GM18907 (cell line): ENCODE results near the gene FCGR1A.

Source experiments
- ATAC-seq: cut with Tn5 transposase; IDR thresholded peaks from one replicate; pipeline ENCODE4 v1.9.1; 2021; ENCODE audit warnings: mild to moderate bottlenecking, moderate library complexity; ENCODE audit not compliant: unreplicated experiment

Gene FCGR1A

GRCh38 chr1:149831764-149832315 is 49.3 kb downstream of the FCGR1A start:
- peak; percentile 11 for ATAC-seq

GRCh38 chr1:149832316-149833126 is 50.0 kb downstream of the FCGR1A start:
- peak; percentile 70 for ATAC-seq

- peak; percentile 4 for ATAC-seq
Measured at GRCh38 chr1:149833144-149833543, 50.6 kb downstream of the FCGR1A start.

GRCh38 chr1:149841149-149841548 is 58.7 kb downstream of the FCGR1A start:
- ATAC-seq = peak; percentile 27
